Vagina (tissue), 2 donors: ENCODE data around the gene SLF2.

Source experiments
- POLR2A ChIP-seq, 2 donors: fragments of 450-650 bp; IDR thresholded peaks; one replicate each; pipeline ENCODE4 v1.6.1; 2017; ENCODE audit warnings: antibody characterized with exemption in 2 of 2, mild to moderate bottlenecking in 2 of 2, moderate library complexity in 2 of 2
- POLR2AphosphoS5 ChIP-seq, 2 donors: sonication (generic); formaldehyde crosslinking; IDR thresholded peaks; one replicate each; pipeline ENCODE4 v1.9.0; 2017; ENCODE audit warnings: antibody characterized with exemption in 2 of 2, mild to moderate bottlenecking in 2 of 2, low read depth in 1 of 2; ENCODE audit not compliant: insufficient read depth in 1 of 2
- TF ChIP-seq, protein P1 (sequence below), 3 experiments: fragments of 450-650 bp in 2 of 3; fragments of 200-600 bp in 1 of 3; sonication (generic) in 1 of 3; IDR thresholded peaks; one replicate each; pipeline ENCODE4 v1.5.1; 2017 to 2019; ENCODE audit warnings: antibody characterized with exemption in 3 of 3, mild to moderate bottlenecking in 2 of 3, moderate library complexity in 2 of 3

DNA sequence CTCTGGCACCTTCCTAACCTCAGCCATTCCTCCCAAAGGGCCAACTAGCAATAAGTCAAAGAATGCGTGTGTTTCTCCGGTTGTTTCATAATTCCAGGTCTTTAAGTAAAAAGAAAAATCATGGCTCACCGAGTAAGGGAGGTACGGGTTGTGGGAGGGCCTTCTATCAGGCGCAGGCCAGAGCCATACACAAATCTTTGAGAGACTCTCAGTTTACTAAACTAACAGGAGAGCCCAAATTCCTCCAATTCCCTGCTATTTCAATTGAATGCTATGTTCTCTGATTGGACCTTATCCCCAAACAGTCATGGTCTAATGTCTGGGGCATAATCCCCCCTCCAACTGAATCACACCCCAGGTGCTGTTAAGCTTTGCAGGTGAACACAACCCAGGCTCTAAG is 26.2 kb upstream of the SLF2 start:
- TF ChIP-seq, protein P1, sequence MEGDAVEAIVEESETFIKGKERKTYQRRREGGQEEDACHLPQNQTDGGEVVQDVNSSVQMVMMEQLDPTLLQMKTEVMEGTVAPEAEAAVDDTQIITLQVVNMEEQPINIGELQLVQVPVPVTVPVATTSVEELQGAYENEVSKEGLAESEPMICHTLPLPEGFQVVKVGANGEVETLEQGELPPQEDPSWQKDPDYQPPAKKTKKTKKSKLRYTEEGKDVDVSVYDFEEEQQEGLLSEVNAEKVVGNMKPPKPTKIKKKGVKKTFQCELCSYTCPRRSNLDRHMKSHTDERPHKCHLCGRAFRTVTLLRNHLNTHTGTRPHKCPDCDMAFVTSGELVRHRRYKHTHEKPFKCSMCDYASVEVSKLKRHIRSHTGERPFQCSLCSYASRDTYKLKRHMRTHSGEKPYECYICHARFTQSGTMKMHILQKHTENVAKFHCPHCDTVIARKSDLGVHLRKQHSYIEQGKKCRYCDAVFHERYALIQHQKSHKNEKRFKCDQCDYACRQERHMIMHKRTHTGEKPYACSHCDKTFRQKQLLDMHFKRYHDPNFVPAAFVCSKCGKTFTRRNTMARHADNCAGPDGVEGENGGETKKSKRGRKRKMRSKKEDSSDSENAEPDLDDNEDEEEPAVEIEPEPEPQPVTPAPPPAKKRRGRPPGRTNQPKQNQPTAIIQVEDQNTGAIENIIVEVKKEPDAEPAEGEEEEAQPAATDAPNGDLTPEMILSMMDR (IDR thresholded peaks at IDR 0.05): no peak
- no peak for TF ChIP-seq POLR2AphosphoS5 (IDR thresholded peaks at IDR 0.05; ENCODE audit: insufficient read depth in 1 of 2, low read depth in 1 of 2)
- TF ChIP-seq POLR2A (IDR thresholded peaks at IDR 0.05): no peak
